HG03571 (cell line): Measurements from ENCODE around the gene MTA2.
"Not testable (repeated sequence)": the region's sequence is repeated elsewhere in the genome, so short reads cannot be mapped to it uniquely, and the experiment has no call there.

Source experiments
- ATAC-seq: cut with Tn5 transposase; IDR thresholded peaks from one replicate; pipeline ENCODE4 v1.9.1; 2021; ENCODE audit not compliant: unreplicated experiment

The MTA2 gene

GRCh38 chr11:62567018-62567633 is 34.5 kb downstream of the MTA2 start:
- ATAC-seq = no peak

GRCh38 chr11:62566247-62566646 is 35.4 kb downstream of the MTA2 start:
- no peak for ATAC-seq

- no peak for ATAC-seq
Measured at GRCh38 chr11:62565100-62565802, 36.4 kb downstream of the MTA2 start.

- not testable (repeated sequence) for ATAC-seq
Measured at GRCh38 chr11:62561677-62562230, 39.9 kb downstream of the MTA2 start.

- no peak for ATAC-seq
Measured at GRCh38 chr11:62560566-62561103, 41.0 kb downstream of the MTA2 start.

GRCh38 chr11:62559626-62560025 is 42.0 kb downstream of the MTA2 start:
- ATAC-seq = not testable (repeated sequence)

GRCh38 chr11:62559204-62559603 is 42.5 kb downstream of the MTA2 start:
- ATAC-seq = no peak

GRCh38 chr11:62558669-62559068 is 43.0 kb downstream of the MTA2 start:
- no peak for ATAC-seq

GRCh38 chr11:62556875-62557631 is 44.6 kb downstream of the MTA2 start:
- ATAC-seq = no peak

GRCh38 chr11:62556108-62556874 is 45.4 kb downstream of the MTA2 start:
- ATAC-seq = peak; percentile 32

- ATAC-seq = peak; percentile 27
Measured at GRCh38 chr11:62555464-62556107, 46.1 kb downstream of the MTA2 start.

- no peak for ATAC-seq
Measured at GRCh38 chr11:62554387-62555167, 47.1 kb downstream of the MTA2 start.

GRCh38 chr11:62553839-62554361 is 47.8 kb downstream of the MTA2 start:
- no peak for ATAC-seq

- no peak for ATAC-seq
Measured at GRCh38 chr11:62553080-62553838, 48.4 kb downstream of the MTA2 start.

- ATAC-seq = no peak
Measured at GRCh38 chr11:62552485-62553079, 49.1 kb downstream of the MTA2 start.

- ATAC-seq = not testable (repeated sequence)
Measured at GRCh38 chr11:62550478-62550877, 51.2 kb downstream of the MTA2 start.

- ATAC-seq = no peak
Measured at GRCh38 chr11:62548545-62549335, 52.9 kb downstream of the MTA2 start.
